ENCODE results near the gene PCSK7.
"Not testable (repeated sequence)": the region's sequence is repeated elsewhere in the genome, so short reads cannot be mapped to it uniquely, and the experiment has no call there.

Gene PCSK7

DNA sequence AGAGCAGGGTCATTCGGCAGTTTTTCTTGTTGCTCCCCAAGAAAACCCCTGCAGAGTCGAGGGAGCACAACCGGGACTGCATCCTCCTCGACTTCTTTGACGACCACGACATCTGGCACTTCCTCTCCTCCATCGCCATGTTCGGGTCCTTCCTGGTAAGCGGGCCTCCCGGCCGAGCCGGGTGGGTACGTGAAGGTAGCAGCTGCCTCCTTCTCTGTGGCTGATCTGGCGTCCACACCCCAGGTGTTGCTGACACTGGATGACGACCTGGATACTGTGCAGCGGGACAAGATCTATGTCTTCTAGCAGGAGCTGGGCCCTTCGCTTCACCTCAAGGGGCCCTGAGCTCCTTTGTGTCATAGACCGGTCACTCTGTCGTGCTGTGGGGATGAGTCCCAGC lies 36.1 kb downstream of the PCSK7 start:
- DNase-seq, result no peak

GRCh38 chr11:117195258-117195657 lies 36.6 kb downstream of the PCSK7 start:
- no peak for DNase-seq

DNA sequence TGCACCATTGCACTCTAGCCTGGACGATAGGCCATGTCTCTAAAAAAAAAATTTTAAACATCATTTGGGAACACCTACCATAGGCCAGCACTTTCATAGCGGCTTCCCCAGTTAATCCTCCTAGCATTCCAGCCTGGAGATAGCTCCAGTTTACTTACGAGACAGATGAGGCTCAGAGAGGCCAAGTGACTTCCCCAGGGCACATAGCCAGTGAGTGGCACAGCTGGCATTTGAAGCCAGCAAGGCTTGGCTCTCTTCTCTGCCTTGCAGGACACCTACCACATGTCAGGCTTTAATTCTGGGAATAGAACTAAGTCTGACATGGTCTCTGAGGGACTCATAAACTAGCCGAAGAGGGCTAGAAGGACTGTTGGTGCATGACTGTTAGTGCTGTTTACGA lies 37.6 kb downstream of the PCSK7 start:
- DNase-seq, result no peak

GRCh38 chr11:117193130-117194020 lies 38.5 kb downstream of the PCSK7 start:
- no peak for DNase-seq

DNA sequence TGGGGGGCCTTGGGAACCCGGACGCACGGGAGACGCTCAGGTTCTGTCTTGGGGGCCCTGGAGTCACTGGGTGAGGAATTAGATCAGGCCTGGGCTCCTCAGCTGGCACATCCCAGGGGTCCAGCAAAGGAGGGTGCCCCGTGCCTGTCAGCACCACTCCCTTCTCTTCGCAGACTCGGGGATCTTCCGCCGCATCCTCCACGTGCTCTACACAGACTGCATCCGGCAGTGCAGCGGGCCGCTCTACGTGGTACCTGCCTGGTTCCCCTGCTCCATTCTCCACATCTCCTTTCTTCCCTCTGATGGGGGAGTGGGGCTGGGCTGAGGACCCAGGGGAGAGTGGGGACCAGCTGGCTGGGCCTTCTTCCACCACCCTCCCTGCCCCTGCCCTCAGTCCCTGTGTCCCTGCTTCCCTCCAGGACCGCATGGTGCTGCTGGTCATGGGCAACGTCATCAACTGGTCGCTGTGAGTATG lies 39.4 kb downstream of the PCSK7 start:
- DNase-seq, result no peak

DNA sequence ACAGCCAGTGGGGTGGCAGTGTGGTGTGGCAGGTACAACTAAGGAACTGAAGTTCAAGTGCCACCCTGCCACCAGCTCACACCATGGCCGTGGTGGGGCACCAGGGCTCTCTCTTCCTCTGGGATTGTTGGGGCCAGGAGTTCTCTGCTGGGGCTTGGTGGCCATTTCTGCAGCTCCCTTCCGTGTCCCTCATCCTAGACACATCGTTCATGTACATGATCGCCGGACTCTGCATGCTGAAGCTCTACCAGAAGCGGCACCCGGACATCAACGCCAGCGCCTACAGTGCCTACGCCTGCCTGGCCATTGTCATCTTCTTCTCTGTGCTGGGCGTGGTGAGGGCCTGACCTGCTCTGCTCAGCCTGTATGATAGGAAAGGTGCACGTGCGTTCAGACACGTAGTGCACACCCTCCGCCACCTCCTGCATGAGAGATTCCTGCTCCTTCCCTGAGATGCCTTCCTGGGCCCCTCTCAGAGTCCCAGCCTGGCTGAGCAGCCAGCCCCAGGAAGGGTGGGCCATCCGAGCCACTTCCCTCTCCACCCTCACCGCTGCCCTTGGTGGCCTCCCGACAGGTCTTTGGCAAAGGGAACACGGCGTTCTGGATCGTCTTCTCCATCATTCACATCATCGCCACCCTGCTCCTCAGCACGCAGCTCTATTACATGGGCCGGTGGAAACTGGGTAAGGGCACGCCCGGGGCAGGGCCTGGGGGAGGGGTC lies 40.0 kb downstream of the PCSK7 start:
- DNase-seq, result no peak

DNA sequence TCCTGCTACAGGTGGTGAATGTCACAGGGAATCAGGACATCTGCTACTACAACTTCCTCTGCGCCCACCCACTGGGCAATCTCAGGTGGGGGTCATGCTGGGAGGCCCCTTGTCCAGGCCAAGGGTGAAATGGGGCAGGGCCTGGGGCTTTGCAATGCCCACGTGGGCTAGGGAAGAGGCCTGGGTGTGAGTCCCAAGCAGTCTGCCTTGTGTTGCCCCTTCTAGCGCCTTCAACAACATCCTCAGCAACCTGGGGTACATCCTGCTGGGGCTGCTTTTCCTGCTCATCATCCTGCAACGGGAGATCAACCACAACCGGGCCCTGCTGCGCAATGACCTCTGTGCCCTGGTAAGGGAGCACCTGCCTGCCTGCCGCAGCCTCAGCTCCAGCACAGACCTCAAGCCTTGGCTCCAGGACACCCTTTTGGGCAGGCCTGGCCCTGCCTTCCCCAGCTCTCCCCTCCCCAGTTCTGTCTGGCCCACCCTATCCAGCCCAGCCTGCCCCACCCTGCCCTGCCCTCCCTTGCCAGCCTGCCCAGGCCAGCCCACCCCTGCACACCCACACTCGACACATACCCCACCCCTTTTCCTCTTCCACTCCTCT lies 41.8 kb downstream of the PCSK7 start:
- no peak for DNase-seq

DNA sequence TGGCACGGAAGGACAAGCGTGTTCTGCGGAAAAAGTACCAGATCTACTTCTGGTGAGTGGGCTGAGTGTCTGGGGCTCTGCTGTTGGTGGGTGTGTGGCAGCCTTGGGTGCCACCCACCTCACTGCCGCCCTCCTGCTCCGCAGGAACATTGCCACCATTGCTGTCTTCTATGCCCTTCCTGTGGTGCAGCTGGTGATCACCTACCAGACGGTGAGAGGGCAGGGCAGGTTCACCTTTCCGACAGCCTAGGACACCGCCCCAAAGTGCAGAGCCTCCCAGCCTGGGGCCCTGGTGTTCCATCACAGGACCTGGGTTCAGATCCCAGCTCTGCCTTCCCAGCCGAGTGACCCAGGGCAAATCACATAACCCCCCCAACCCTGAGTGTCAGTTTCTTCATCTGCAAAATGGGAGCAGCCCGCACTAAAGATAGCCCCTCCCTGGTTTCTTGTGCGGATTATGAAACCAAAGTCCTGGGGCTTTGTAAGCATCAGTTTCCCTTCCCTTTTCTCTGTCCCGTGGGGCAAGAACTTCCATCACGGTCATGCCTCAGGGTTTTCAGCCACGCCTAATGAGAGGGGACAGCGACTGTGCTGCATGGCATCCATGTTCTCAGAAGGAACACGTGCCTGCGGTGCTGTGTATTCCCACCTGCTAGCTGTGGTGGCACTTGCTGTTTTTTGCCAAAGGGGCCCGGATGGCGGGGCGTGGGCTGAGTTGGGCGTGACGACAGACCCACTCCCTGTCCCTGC lies 42.5 kb downstream of the PCSK7 start:
- no peak for DNase-seq

DNA sequence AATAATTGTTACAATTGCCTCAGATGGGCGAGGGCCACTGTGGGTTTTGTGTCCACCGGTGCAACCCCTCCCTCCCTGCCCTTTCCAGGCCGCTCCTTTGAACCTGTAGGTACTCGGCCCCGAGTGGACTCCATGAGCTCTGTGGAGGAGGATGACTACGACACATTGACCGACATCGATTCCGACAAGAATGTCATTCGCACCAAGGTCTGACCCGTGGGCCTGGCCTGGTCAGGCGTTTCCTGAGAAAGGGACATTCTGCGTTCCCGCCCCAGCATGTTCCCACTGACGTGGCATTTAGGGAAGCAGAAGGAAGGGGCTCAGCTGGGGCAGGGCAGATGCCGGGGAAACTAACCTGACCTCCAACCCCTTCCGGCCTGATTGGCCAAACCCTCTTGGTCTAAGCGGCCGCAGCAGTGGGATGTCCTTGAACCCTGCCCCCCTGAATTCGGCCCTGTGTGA lies 43.2 kb downstream of the PCSK7 start:
- no peak for DNase-seq

- no peak for DNase-seq
Measured at GRCh38 chr11:117187799-117188481, 43.9 kb downstream of the PCSK7 start.

DNA sequence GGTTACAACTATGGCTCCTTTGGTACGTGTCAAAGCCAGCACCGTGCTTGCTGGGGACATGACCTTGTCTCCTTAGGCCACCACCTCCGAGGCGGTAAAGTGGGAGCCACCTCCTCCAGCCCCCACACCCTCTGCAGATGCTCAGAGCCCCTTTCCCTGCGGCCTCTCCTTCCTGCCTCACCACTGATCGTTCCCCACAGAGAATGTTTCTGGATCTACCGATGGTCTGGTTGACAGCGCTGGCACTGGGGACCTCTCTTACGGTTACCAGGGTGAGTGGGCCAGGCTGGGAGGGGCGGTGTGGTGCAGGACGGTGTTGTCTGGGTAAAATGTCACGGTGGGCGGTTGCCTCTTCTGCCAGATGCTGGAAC lies 44.5 kb downstream of the PCSK7 start:
- DNase-seq, result no peak

DNA sequence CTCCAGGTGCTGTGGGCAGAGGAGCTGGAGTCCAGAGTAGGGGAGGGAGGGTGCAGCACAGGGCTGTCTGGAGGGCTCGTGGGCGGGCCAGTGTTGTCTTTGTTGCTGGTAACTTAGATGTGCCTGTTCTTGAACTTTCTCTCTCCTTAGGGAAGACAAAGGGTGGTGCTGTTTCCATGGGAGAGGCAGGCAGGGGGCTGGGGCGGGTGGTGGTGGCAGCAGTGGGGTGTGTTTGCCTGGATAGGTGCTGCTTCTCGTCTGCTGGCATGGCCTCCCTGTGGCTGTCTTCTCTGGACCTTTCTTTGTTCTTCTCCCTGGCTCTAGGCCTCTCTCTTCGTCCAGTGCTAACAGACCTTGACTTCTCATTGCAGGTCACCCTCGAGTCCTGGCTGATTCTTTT lies 44.9 kb downstream of the PCSK7 start:
- DNase-seq, result no peak

GRCh38 chr11:117186431-117186761 lies 45.5 kb downstream of the PCSK7 start:
- DNase-seq, result no peak

- no peak for DNase-seq
Measured at GRCh38 chr11:117185736-117186430, 46.0 kb downstream of the PCSK7 start.

DNA sequence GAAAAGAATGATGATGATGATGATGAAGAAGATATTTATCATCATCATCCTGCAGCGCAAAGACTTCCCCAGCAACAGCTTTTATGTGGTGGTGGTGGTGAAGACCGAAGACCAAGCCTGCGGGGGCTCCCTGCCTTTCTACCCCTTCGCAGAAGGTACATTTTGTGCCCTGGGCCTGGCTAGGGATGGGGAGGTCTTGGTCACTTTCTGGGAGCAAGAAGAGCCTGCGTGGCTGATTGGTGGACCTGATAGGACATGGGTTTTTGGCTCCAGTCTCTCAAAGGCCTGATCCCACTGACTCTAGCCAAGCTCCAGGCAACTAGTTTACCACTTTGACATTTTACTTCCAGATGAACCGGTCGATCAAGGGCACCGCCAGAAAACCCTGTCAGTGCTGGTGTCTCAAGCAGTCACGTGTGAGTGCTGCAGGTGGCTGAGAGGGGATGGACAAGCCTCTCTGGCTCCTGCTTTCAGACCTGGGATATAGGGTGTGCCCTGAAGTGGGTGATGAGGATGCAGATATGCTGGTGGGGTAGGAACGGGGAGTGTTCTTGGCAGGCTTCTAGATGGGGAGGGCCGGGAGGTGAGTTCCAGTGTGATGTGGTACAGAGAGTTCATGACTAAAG lies 48.0 kb downstream of the PCSK7 start:
- DNase-seq, result no peak

- DNase-seq, result not testable (repeated sequence)
Measured at GRCh38 chr11:117183178-117183577, 48.7 kb downstream of the PCSK7 start.

DNA sequence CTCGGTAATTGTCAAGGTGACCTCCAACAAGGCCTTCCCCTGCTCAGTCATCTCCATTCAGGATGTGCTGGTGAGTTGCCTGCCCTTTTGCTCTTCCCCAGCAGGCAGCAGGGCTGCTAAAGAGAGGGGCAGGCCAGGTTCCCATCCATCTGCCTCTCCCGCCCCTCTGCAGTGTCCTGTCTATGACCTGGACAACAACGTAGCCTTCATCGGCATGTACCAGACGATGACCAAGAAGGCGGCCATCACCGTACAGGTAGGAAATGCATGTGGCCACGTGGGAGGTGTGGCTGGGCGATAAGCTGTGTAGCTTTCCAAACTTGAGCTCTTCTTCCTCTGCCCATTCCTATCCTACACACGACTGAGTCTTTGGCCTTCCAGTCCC lies 49.3 kb downstream of the PCSK7 start:
- no peak for DNase-seq

DNA sequence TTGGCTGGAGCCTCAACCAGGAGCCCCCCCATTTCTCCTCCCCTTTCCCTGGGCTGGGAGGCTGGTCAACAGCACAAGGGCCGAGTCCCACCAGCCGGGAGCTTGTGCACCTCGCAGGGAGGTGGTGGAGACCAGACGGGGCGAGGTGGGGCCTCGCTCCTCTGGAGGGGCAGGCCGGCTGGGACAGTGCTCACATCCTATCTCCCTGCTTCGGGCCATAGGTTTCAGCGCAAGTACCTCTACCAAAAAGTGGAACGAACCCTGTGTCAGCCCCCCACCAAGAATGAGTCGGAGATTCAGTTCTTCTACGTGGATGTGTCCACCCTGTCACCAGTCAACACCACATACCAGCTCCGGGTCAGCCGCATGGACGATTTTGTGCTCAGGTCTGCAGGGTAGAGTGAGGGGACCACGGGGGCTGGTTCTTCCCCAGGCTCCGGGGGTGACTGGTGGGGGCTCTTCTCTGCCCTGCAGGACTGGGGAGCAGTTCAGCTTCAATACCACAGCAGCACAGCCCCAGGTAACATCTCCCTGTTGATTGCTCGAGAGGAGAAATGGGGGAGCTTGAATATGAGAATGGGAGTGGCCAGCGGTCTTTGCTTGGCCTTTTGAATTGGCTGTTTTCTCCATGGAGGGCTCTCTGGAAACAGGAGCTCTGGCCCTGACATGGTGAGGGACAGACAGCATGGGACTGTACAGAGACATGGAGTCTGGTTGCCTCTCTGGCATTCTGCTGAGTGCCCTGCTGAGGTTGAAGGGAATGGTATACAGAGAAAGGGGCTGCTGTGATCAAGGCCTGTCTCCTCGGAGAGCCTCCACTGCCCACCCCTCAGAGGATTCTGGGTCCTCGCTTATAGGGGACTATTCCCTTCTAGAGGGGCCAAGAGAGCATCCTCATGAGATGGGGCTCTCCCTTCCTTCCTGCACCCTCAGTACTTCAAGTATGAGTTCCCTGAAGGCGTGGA lies 50.0 kb downstream of the PCSK7 start:
- DNase-seq, result no peak

- peak; percentile 74 for DNase-seq
Measured at GRCh38 chr11:117180661-117181585, 51.0 kb downstream of the PCSK7 start.
